DMS 273 (cell line): Measurements from ENCODE around the gene ROBO2.

Experiments
- DNase-seq: peaks from one replicate; lab custom pipeline; 2025; ENCODE audit not compliant: unreplicated experiment; lab: John Stamatoyannopoulos, UW

ROBO2 gene

GRCh38 chr3:77324105-77324504 lies 284.2 kb downstream of the ROBO2 start:
- DNase-seq, result no peak

DNA sequence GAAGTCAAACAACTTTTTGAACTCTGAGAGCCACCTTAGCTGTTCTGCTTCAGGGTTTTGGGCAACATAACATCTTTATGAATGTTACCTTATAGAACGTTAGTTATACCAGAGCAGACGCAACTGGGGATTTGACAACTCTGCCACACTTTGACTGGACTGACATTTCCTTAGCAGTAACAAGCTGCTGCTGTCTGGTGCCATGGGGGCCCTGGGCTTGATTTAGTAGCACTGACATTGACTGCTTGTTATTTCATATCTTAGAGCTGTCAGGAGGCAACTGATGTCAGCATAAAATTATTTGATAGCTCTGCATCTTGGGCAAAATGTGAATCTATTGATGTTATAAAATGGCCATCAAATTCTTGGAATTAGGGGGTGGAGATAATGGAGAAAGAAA lies 285.4 kb downstream of the ROBO2 start:
- no peak for DNase-seq

DNA sequence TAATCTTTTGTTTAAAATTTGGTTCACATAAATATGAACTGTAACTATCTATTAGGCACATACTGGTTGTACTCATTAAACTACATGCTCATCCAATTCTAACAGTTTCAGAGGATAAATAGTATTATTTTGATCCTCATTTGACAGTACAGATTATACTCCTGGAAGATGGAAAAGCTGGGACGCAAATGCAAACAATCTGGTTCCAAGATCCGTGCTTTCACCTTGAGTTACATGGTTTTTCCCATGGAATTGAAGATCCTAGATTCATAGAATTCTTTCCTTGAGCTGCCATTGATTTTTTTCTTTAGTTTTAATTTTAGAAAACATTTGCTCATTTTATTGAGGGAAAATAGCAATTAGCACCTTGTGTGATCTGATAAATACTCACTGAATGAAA lies 285.8 kb downstream of the ROBO2 start:
- no peak for DNase-seq

DNA sequence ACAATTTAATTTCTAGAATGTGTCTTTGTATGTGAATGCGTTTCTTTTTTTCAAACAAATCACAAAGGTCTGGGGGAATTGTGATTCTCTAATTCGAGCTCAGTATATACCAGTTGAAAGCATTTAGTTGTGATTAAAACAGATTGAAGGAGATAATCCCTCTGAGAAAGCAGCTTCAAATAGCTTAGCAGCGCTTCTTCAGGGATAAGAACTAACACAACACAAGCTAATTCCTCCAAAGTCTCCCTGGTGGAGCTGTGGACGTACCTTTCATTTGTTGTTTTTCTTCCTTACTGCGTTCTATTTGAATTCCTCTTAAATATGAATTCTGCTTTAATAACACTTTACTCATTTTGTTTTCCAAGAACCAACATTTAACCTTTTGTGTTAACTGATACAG lies 286.7 kb downstream of the ROBO2 start:
- no peak for DNase-seq

- no peak for DNase-seq
Observed at GRCh38 chr3:77328690-77329089, 288.8 kb downstream of the ROBO2 start.

DNA sequence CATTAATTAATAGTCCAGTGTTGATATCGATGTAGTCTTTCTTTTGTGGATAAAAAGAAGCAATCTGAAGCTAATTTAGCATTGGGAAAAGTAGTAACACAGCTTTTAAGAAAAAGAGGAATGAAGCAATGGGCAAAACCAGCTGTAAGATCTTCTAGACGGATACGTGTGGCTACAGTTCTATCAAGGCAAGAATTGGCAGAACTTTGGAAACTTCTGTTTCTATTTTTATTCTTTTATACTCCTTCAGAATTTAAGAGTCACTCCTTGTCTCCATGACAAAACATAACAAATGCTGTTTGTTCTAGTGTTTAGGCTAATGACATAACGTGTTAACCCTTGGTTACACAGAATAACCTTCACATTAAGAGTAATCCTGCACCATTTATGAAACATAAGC lies 289.2 kb downstream of the ROBO2 start:
- no peak for DNase-seq

DNA sequence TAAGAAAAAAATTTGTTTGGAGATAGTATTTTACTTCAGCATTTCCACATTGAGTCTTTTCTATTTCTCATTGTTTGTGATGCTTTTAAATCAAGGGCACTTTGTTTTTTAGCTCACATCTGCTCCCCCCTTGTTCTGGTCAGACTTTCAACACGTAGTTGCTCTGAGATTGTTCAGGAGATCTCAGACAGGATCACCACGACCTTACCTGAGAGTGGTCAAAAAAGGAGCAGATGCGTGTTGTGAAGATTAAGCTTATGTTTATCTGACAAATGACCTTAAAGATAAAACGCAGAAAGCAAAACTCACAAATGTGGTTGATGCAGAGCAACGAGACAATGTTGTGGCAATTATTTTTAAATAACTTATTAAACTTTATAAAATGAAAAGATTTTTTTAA lies 298.3 kb downstream of the ROBO2 start:
- DNase-seq, result no peak

GRCh38 chr3:77342027-77342426 lies 302.1 kb downstream of the ROBO2 start:
- no peak for DNase-seq

DNA sequence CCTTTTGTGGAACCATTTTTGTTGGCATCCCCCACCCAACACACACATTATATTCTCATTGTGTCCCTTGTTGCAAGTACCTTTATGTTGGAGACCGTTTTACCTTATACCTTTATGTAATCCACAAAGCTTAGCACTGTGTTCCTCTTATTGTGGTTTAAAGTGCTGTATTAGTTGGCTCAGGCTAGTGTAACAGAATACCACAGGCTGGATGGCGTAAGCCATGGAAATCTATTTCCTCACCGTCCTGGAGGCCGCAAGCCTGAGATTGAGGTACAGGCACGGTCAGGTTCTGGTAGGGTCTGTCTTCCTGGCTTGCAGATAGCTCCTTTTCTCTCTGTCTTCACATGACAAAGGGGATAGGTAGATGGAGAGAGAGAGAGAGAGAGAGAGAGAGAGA lies 302.8 kb downstream of the ROBO2 start:
- no peak for DNase-seq

DNA sequence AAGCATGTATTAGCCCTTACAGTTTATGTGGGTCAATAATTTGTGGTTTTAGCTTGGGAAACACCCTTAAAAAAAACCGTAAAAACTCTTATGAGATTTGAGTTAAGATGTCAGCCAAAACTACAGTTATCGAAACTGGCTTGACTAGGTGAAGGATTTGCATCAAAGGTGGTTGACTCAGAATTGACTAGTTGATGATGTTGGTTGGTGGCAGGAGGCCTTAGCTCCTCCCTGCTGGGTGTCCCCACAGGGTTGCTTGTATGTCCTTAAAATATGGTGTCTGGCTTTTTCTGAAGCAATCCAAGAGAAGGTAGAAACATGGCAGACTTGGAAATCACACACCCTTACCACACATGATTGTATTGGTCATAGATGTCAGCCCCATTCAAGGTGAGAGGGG lies 305.1 kb downstream of the ROBO2 start:
- DNase-seq, result no peak

GRCh38 chr3:77348244-77348855 lies 308.5 kb downstream of the ROBO2 start:
- DNase-seq, result peak; percentile 14

- no peak for DNase-seq
Observed at GRCh38 chr3:77354958-77355357, 315.1 kb downstream of the ROBO2 start.

GRCh38 chr3:77362936-77363335 lies 323.0 kb downstream of the ROBO2 start:
- no peak for DNase-seq

- no peak for DNase-seq
Observed at GRCh38 chr3:77365152-77365551, 325.3 kb downstream of the ROBO2 start.

- DNase-seq, result peak; percentile 36
Observed at GRCh38 chr3:77370413-77370812, 330.5 kb downstream of the ROBO2 start.

DNA sequence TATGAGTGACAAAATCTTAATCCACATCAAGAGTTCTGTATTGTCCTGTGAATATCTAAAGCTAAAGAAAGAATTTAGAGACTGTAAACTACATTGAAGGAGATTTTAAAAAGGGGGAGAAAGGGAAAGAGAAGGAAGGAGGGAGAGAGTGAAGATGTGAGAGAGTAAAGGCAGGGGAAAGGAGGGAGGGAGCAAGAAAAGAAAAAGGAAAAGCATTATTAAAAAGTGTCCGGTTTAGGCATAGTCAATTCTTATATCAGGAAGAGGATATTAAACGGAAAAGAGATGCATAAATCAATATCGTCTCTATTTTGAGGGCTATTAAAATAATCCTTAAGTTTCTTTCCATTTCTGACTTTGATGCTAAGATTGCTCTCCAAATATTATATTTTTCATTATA lies 332.1 kb downstream of the ROBO2 start:
- no peak for DNase-seq

DNA sequence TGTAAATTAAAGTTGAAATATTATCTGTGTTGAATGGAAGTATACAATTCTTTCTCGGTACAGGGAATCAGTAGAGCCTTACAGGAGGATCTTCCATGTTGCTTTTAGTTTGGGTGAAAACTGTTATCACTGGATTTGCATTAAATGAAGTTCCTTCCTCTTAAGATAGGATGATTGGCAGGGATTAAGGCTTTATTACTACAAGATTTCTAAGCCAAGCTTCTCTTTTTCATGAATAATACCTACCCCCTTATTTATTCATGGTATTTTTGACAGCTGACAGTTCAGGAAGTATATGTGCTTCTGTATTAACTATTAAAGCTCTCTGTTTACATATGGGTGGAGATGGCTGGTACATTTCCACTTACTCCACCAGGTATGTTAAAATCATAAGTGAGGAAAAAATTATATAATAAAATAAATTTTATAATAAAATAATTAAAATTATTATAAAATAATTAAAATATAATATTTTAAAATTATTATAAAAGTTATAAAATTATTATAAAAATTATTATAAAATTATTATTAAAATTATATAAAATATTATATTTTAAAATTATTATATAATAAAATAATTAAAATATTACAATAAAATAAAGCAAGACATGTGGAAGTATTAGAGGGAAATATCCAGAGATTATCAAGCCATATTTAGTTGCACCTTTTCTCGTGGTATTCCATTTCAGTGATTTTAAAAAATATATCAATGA lies 332.9 kb downstream of the ROBO2 start:
- no peak for DNase-seq

GRCh38 chr3:77373619-77374018 lies 333.7 kb downstream of the ROBO2 start:
- DNase-seq, result no peak

DNA sequence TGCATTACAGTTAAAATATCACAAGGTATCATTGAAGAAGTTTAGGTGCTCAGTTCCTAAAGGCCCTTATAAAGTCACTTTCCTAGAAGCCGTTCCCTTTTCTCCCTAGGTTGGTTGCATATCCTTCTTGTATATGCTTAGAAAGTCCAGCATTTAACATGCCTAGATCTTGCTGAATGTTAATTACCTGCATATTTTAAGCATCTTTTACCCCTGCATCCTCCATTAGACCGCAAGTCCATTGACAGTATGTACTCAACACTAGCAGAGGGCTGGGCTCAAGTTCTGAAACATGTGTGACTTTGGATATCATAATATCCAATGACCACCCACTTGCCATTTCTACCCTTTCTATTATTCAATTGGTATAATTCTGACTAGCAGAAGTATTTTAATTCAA lies 336.6 kb downstream of the ROBO2 start:
- DNase-seq, result no peak

- no peak for DNase-seq
Observed at GRCh38 chr3:77377717-77378116, 337.8 kb downstream of the ROBO2 start.

DNA sequence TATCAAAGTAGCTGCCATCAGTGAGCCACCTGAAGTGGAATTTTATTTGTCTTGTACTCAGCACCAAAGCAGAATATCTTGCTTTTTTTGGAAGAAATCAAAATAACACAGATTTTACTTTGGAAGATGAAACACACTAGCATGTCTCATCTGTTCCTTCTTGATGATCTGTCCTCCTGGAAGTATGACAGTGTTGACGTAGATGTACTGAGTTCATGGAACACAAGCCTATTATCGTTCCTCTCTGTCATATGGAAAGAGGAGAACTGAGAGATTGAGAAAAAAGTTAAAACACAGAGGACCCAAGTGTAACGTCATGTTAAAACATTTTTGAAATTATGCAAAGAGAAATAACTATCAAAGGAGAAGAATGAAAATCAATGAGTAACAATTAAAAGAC lies 340.2 kb downstream of the ROBO2 start:
- no peak for DNase-seq

- no peak for DNase-seq
Observed at GRCh38 chr3:77381431-77381830, 341.5 kb downstream of the ROBO2 start.

GRCh38 chr3:77392181-77392580 lies 352.3 kb downstream of the ROBO2 start:
- no peak for DNase-seq
